Cardiac muscle cell (in vitro differentiated cells and primary cell): Measurements from ENCODE around the gene ZFP1. TPM values are rescaled to one million over a fixed set of nuclear protein-coding genes. Genes with fewer than 3 reads are reported as not detected.
"Not testable (repeated sequence)": the region's sequence is repeated elsewhere in the genome, so short reads cannot be mapped to it uniquely, and the experiment has no call there.

Experiments used
- DNase-seq, 2 donors: peaks; one replicate each; pipeline versions ENCODE4 v3.0.0 to v3.0.0-alpha.2; 2010 to 2017; ENCODE audit warnings: low read depth in 1 of 2, low spot score in 1 of 2
- H3K27ac ChIP-seq: fragments of 200-600 bp; sonication (generic); 2 replicates; pipeline ENCODE4 v1.5.1; 2016
- H3K27me3 ChIP-seq: fragments of 200-600 bp; sonication (generic); 2 replicates; pipeline ENCODE4 v1.6.0; 2016; ENCODE audit warnings: control low read depth
- H3K36me3 ChIP-seq: fragments of 200-600 bp; sonication (generic); 2 replicates; pipeline ENCODE4 v1.5.1; 2016; ENCODE audit warnings: control low read depth
- H3K4me1 ChIP-seq: fragments of 200-600 bp; sonication (generic); 2 replicates; pipeline ENCODE4 v1.8.1; 2017; ENCODE audit warnings: low read depth, mild to moderate bottlenecking, mixed run types
- H3K4me3 ChIP-seq: fragments of 200-600 bp; sonication (generic); 2 replicates; pipeline ENCODE4 v1.5.1; 2016; ENCODE audit warnings: mild to moderate bottlenecking
- H3K9me3 ChIP-seq: fragments of 200-600 bp; sonication (generic); 2 replicates; pipeline ENCODE4 v1.5.1; 2017; ENCODE audit warnings: low read depth, mild to moderate bottlenecking, control low read depth
- polyA plus RNA-seq: library from polyadenylated mRNA; unstranded; fragments of >200 nt; fragmentation: Nextera tagmentation; extraction: Ambion mirVana; gene quantifications from 2 replicates; pipeline ENCODE4 v1.2.1, GENCODE V29; 2016
- total RNA-seq: library from RNA; depleted of rRNA; stranded (reverse); fragments of >200 nt; gene quantifications from 2 replicates; pipeline ENCODE4 v1.2.3, GENCODE V29; 2016
- TF ChIP-seq, protein P1 (sequence below): IDR thresholded peaks from 2 replicates; pipeline ENCODE4 v1.5.1; 2012; ENCODE audit warnings: low read depth, mild to moderate bottlenecking, low read length

Gene ZFP1
- total and polyA plus RNA-seq, 2 experiments from 2014 or later, result 8.5 to 10.5 TPM

DNA sequence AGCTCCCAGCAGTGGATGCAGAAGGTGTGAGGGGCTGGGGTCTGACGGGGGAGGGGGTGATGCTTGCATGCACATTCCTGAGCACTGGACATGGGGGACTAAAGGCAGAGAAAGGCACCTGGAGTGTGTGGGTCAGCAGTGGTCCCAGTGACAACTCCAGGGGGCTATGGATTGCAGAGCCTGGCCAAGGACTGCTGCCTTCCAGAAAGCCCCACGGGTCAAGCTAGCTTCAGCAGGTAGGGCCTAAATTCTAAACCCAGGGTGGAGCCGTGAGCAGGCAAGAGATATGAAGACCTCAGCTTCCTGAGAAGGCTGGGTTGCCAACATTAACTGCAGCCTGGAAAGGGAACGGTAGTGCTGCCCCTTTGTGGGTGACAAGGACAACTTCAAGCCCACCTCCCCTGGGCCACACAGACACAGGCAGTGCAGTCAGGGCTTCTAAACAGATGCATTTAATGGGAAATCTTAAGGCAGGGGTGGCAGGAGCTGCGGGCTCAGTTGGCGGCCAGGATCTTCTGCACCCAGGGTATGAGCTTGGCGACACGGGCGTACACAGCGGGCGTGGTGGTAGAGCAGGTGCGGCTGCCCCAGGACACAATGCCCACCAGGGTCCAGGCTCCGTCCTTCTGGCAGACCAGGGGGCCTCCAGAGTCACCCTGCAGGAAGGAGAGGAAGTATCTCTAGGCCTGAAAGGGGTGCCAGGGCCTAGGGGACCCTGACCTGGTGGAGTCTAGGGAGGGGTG lies 55.5 kb downstream of the ZFP1 start:
- no peaks in the 10 kb centered on the region for H3K4me1 ChIP-seq
- H3K9me3 ChIP-seq, result no peaks in the 10 kb centered on the region
- no peak overlapping the region for H3K27ac ChIP-seq
- H3K36me3 ChIP-seq, result no peaks in the 10 kb centered on the region
- TF ChIP-seq, protein P1, sequence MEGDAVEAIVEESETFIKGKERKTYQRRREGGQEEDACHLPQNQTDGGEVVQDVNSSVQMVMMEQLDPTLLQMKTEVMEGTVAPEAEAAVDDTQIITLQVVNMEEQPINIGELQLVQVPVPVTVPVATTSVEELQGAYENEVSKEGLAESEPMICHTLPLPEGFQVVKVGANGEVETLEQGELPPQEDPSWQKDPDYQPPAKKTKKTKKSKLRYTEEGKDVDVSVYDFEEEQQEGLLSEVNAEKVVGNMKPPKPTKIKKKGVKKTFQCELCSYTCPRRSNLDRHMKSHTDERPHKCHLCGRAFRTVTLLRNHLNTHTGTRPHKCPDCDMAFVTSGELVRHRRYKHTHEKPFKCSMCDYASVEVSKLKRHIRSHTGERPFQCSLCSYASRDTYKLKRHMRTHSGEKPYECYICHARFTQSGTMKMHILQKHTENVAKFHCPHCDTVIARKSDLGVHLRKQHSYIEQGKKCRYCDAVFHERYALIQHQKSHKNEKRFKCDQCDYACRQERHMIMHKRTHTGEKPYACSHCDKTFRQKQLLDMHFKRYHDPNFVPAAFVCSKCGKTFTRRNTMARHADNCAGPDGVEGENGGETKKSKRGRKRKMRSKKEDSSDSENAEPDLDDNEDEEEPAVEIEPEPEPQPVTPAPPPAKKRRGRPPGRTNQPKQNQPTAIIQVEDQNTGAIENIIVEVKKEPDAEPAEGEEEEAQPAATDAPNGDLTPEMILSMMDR, result no peak
- DNase-seq, result no peak
- H3K27me3 ChIP-seq, result no peaks in the 10 kb centered on the region
- no peak overlapping the region for H3K4me3 ChIP-seq

DNA sequence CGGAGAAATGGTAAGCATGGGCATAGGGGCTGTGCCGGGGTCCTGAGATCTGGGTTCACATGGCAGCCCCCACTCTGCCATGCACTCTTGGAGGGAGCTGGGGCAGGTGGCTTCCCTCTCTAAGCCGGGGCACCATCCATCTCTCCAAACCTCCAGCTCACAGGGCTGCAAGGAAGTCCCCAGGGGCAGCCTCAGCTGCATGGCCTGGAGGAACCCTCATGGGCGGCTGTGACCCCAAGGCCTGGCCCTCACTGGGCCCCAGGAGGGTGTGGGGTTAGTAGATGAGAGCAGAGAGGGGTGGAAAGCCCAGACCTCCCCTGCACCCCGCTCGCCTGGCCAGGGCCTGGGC lies 56.1 kb downstream of the ZFP1 start:
- DNase-seq, result no peak
- Histone ChIP-seq H3K27me3 (no peaks in the 10 kb centered on the region), H3K4me1 (no peaks in the 10 kb centered on the region), H3K9me3 (no peaks in the 10 kb centered on the region), H3K27ac (no peak overlapping the region), H3K36me3 (no peaks in the 10 kb centered on the region), H3K4me3 (no peak overlapping the region)
- TF ChIP-seq, protein P1, result no peak

DNA sequence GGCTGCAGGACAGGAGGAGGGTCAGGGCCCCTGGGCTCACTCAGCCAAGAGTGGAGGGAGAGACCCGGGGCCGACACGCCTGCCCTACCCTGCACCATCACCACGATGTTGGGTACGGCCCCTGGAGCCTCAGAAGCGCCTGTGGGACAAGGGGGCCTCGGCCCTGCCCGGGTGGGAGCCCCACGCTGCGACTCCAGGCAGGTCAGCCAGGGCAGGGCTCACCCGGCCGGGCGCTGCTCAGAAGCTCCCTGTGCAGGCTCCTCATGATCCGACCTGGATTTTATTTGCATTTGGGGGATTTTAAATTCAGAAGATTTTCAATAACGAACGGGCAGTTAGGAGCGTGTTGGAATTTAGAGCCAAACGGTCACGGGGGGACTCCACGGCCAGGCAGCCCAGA lies 56.6 kb downstream of the ZFP1 start:
- not testable (repeated sequence) for H3K27ac ChIP-seq, H3K4me3 ChIP-seq, H3K27me3 ChIP-seq, DNase-seq, H3K4me1 ChIP-seq, H3K36me3 ChIP-seq, H3K9me3 ChIP-seq

DNA sequence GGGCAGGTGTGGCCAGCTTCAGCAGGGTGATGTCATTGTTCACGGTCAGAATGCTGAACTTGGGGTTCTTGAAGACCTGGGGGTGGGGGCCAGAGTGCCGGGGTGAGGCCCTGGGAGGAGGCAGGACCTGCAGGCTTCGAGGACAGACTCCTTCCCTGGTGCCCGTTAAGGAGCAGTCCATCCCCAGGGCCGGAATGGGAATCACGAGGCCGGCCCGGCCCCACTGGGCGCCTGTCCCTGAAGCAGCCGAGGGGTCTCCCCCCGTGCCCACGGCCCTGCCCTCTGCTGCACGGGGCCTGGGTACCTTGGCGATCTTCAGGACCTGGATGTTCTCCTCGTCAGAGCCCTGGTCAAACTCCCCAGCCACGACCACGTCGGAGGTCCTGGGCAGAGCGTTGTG lies 57.1 kb downstream of the ZFP1 start:
- not testable (repeated sequence) for H3K9me3 ChIP-seq, H3K27me3 ChIP-seq, H3K4me1 ChIP-seq, H3K4me3 ChIP-seq, H3K27ac ChIP-seq, DNase-seq, H3K36me3 ChIP-seq

DNA sequence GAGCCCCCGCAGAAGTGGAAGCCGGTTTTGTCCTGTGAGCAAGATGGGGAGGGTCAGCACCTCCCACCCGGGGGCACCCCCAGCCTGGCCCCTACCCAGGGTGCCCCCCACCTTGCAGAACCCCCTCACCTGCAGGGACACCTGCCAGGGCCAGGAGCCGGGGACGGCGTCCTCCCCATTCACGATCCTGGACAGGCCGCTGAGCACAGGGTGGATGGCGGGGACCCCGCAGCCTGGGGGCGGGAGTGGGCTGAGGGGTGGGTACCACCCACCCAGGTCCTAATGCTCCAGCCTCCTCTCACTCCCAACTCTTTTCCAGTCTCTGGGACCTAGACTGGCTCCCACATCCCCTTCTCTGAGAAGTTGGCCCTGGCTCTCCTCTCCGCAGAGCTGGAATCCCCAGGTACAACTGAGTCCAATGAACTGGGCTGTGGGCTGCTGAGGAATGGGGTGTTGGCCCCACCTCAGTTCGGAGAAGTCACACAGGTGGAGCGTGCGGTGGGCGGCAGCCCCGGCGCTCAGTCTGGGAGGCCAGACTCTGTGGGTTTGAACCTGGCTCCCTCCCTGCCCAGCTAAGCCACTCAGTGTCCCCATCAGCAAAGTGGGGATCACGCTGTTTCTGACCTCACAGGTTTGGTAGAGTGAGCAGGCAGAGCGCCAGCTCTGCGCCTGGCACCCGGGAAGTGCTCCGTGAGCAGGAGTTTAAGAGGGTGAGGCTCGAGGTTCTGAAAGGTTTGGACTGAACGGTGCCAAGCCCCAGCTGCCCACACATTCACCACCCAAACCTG lies 57.8 kb downstream of the ZFP1 start:
- H3K36me3 ChIP-seq, H3K27ac ChIP-seq, DNase-seq, H3K9me3 ChIP-seq, H3K27me3 ChIP-seq, H3K4me3 ChIP-seq, H3K4me1 ChIP-seq: not testable (repeated sequence)

DNA sequence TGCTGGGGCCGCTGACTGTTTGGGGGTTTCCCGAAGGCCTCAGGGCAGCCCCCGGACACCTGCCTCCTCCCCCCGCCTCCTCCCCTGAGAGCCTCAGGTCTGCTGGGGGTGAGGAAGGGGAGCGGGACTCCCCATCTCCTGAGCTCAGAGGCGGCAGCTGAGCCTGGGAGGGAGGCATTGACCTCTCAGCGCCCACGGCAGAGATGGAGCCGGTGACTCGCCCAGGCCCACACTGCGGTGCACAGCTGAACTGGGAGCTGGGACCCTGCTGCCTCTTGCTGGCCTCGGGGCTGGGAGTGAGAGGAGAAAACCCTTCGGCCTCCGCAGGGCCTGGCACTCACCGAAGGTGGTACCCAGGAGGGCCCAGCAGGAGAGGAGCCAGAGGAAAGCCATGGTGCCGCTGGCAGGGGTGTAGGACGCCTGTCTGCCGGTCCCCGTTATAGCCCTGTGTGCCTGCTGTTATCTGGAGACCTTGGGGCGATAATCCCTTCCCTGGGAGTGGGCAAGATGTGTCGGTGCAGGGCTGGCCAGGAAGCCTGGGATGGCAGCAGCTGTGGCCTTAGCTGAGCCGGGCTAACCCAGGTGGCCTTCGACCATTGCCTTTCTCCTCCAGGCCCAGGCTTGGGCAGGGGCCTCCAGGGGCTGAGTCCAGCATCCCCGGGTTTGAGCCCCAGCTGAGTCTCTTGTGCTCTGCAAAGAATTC lies 58.6 kb downstream of the ZFP1 start, which contains the start of gene CTRB2:
Gene CTRB2, minus strand, starts transcription at position 413 of the 703 bp plus-strand sequence. Its CDS starts 20 bp downstream, at position 393.
- DNase-seq, result no peak
- no peaks in the 10 kb centered on the region for H3K27me3 ChIP-seq
- TF ChIP-seq, protein P1, result no peak

DNA sequence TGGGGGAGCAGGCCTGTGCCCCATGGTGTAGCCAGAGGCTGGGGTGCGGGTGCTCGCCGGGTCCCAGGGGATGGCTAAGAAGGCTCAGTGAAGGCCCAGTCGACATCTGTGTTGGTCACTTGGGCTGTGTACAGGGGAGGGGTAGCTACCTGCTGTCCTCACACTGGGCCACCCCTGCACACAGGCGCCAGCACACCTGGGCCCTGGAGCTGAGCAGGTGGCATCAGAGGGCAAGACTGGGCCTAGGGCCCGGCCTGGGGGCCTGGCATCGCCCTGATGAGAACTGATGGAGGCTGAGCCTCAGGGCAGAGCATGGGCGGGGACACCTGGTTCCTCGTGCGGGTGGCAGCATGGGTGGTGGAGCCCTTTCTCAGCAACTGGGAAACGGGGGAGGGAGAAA lies 59.5 kb downstream of the ZFP1 start:
- DNase-seq, result no peak
- TF ChIP-seq, protein P1, result no peak
- no peak overlapping the region for H3K4me3 ChIP-seq

More for the DNA sequence above, 58.6 kb downstream of the ZFP1 start, which contains the start of gene CTRB2:
- no peaks in the 10 kb centered on the region for H3K4me1 ChIP-seq
- no peaks in the 10 kb centered on the region for H3K9me3 ChIP-seq
- H3K27ac ChIP-seq, result no peak within 1 kb of the TSS
- H3K4me3 ChIP-seq, result no peak within 1 kb of the TSS
- H3K36me3 ChIP-seq, result no peaks in the 10 kb centered on the region

More for the DNA sequence above, 59.5 kb downstream of the ZFP1 start:
- Histone ChIP-seq H3K9me3 (no peaks in the 10 kb centered on the region), H3K27me3 (no peaks in the 10 kb centered on the region), H3K27ac (no peak overlapping the region), H3K36me3 (no peaks in the 10 kb centered on the region), H3K4me1 (no peaks in the 10 kb centered on the region)
